OCI-LY7 (cell line): ENCODE measurements around the gene SMARCA2. TPM values are rescaled to one million over a fixed set of nuclear protein-coding genes. Genes with fewer than 3 reads are reported as not detected.

Experiments
- BruUV-seq: library from RNA; stranded (reverse); fragments of 400-500 nt; replicated peaks from 2 replicates; lab custom pipeline; 2021; lab: Mats Ljungman, UMichigan
- CTCF ChIA-PET: fragments of 300-600 bp; sonication (Branson Sonifier 250); formaldehyde crosslinking; loops from one replicate; lab custom pipeline; 2022; ENCODE audit warnings: antibody characterized with exemption; ENCODE audit not compliant: unreplicated experiment; lab: Charles Lee
- POLR2A ChIA-PET: fragments of 300-600 bp; sonication (Branson Sonifier 250); formaldehyde crosslinking; loops from one replicate; lab custom pipeline; 2022; ENCODE audit warnings: antibody characterized with exemption; lab: Charles Lee
- DNase-seq: peaks from one replicate; pipeline ENCODE4 v3.0.0-alpha.2; 2015; ENCODE audit warnings: low spot score
- H2AFZ ChIP-seq: fragments of 200-600 bp; sonication (generic), shearing (Covaris generic); 2 replicates; pipeline ENCODE4 v1.6.1; 2014; ENCODE audit warnings: mild to moderate bottlenecking, antibody characterized with exemption, low read length, moderate library complexity
- H3K27ac ChIP-seq: fragments of 200-600 bp; sonication (generic); 2 replicates; pipeline ENCODE4 v1.5.1; 2014; ENCODE audit warnings: mixed run types, low read depth, mild to moderate bottlenecking, moderate library complexity, low read length, inconsistent platforms; ENCODE audit not compliant: poor library complexity, severe bottlenecking
- H3K36me3 ChIP-seq: fragments of 200-600 bp; sonication (generic); 2 replicates; pipeline ENCODE4 v1.6.1; 2014; ENCODE audit warnings: mild to moderate bottlenecking, antibody characterized with exemption, low read length, moderate library complexity, mixed read lengths; ENCODE audit not compliant: insufficient read depth
- H3K4me1 ChIP-seq: fragments of 200-600 bp; sonication (generic); 2 replicates; pipeline ENCODE4 v1.5.1; 2014; ENCODE audit warnings: mild to moderate bottlenecking, low read length; ENCODE audit not compliant: insufficient read depth, poor library complexity, severe bottlenecking
- H3K4me2 ChIP-seq: fragments of 200-600 bp; sonication (generic); 2 replicates; pipeline ENCODE4 v1.6.1; 2014; ENCODE audit warnings: mild to moderate bottlenecking, low read length
- H3K4me3 ChIP-seq: fragments of 200-600 bp; sonication (generic); 2 replicates; pipeline ENCODE4 v1.5.1; 2014; ENCODE audit warnings: mild to moderate bottlenecking, low read depth, low read length; ENCODE audit not compliant: poor library complexity, severe bottlenecking
- H3K79me2 ChIP-seq: fragments of 200-600 bp; sonication (generic); 2 replicates; pipeline ENCODE4 v1.6.1; 2016; ENCODE audit warnings: low read depth, mild to moderate bottlenecking, low read length, moderate library complexity, mixed read lengths; ENCODE audit not compliant: insufficient read depth
- H3K9me2 ChIP-seq: fragments of 200-600 bp; sonication (generic); 2 replicates; pipeline ENCODE4 v1.6.1; 2016; ENCODE audit warnings: mild to moderate bottlenecking, low read length, mixed read lengths; ENCODE audit not compliant: insufficient read depth
- H3K9me3 ChIP-seq: fragments of 200-600 bp; sonication (generic); 2 replicates; pipeline ENCODE4 v1.6.1; 2014; ENCODE audit warnings: mild to moderate bottlenecking, mixed run types, low read length, mixed read lengths
- H4K20me1 ChIP-seq: fragments of 200-600 bp; sonication (generic); 2 replicates; pipeline ENCODE4 v1.6.1; 2014; ENCODE audit warnings: mild to moderate bottlenecking, antibody characterized with exemption, low read length, moderate library complexity, mixed read lengths; ENCODE audit not compliant: insufficient read depth
- EZH2phosphoT487 ChIP-seq: fragments of 200-600 bp; sonication (generic); IDR thresholded peaks from 2 replicates; pipeline ENCODE4 v1.6.1; 2018; ENCODE audit warnings: low read depth, borderline replicate concordance, mild to moderate bottlenecking, mixed run types, antibody characterized with exemption, low read length, moderate library complexity, mixed read lengths
- intact Hi-C: fragments of 100-400 bp; cut with micrococcal nuclease; formaldehyde crosslinking; loops from one replicate; pipeline ENCODE4 v1.10.0; 2022; ENCODE audit not compliant: unreplicated experiment
- total RNA-seq, 2 experiments: library from RNA; depleted of rRNA in 1 of 2; stranded (reverse); fragments of >200 nt in 1 of 2; shearing (Covaris generic) in 1 of 2; gene quantifications; 2 replicates each; pipeline ENCODE4 v1.2.3, GENCODE V29; 2014 to 2022
- TF ChIP-seq, protein P1 (sequence below): fragments of 200-600 bp; sonication (generic); conservative IDR thresholded peaks from 2 replicates; pipeline ENCODE4 v1.5.1; 2014; ENCODE audit warnings: mild to moderate bottlenecking, antibody characterized with exemption, low read length, moderate library complexity, mixed read lengths

SMARCA2 gene
- total RNA-seq, 2 experiments from 2014 or later, result 54.8 to 80.6 TPM

DNA sequence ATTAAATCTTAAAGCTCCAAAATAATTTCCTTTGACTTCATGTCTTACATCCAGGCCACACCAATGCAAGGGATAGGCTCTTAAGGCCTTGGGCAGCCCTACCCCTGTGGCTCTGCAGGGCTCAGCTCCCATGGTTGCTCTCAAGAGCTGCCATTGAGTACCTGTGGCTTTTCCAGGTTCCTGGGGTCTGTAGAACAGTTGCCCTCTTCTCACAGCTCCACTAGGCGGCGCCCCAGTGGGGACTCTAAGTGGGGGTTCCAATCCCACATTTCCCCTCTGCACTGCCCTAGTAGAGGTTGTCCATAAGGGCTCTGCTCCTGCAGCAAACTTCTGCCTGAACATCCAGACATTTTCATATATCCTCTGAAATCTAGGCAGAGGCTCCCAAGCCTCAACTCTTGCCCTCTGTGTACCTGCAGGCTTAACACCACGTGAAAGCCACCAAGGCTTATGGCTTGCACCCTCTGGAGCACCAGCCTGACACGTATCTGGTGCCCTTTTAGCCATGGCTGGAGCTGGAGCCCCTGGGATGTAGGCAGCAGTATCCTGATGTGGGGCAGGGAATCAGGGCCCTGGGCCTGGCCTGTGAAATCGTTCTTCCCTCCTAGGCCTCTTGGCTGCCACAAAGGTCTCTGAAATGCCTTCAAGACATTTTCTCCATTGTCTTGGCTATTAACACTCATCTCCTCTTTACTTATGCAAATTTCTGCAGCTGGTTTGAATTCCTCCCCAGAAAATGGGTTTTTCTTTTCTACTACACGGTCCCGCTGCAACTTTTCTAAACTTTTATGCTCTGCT, 185.1 kb downstream of the SMARCA2 start:
- Histone ChIP-seq H2AFZ (no peak overlapping the region), H3K9me3 (no peaks in the 10 kb centered on the region), H4K20me1 (no peaks in the 10 kb centered on the region), H3K27ac (no peak overlapping the region), H3K4me3 (no peak overlapping the region), H3K79me2 (no peaks in the 10 kb centered on the region), H3K4me2 (no peak overlapping the region), H3K36me3 (no peaks in the 10 kb centered on the region), H3K4me1 (no peaks in the 10 kb centered on the region), H3K9me2 (no peaks in the 10 kb centered on the region)
- DNase-seq, result no peak
- ChIA-PET POLR2A (interaction anchor here (0.5 kb wide), 1 partner anchor 23 kb away, joined by 4 read pairs; no protein-coding TSS in a partner anchor), CTCF (no interaction called here)
- intact Hi-C loops, result no loop called here
- TF ChIP-seq, protein P1, sequence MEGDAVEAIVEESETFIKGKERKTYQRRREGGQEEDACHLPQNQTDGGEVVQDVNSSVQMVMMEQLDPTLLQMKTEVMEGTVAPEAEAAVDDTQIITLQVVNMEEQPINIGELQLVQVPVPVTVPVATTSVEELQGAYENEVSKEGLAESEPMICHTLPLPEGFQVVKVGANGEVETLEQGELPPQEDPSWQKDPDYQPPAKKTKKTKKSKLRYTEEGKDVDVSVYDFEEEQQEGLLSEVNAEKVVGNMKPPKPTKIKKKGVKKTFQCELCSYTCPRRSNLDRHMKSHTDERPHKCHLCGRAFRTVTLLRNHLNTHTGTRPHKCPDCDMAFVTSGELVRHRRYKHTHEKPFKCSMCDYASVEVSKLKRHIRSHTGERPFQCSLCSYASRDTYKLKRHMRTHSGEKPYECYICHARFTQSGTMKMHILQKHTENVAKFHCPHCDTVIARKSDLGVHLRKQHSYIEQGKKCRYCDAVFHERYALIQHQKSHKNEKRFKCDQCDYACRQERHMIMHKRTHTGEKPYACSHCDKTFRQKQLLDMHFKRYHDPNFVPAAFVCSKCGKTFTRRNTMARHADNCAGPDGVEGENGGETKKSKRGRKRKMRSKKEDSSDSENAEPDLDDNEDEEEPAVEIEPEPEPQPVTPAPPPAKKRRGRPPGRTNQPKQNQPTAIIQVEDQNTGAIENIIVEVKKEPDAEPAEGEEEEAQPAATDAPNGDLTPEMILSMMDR, result peak; percentile 48
- no peak for TF ChIP-seq EZH2phosphoT487
- BruUV-seq, result no TSS peak

DNA sequence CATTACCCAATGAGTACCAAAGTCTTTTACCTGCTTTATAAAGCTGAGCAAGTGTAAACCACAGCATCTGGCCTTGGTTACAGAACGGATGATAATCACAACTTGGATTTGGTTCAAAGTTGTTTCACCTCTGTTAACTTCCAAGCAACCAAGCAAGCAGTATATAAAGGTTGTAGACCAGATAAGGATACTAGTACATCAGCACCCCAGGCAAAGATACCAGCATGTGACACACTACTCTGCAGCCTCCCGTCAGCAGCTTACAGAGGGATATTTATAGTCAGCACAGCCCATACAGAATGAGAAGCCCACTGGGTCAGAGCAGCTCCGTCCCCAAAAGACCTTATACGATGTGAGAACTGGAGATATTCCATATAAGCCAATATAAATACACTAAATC, 193.3 kb downstream of the SMARCA2 start:
- Histone ChIP-seq H3K27ac (no peak overlapping the region), H2AFZ (no peak overlapping the region), H3K36me3 (no peaks in the 10 kb centered on the region), H3K4me1 (no peaks in the 10 kb centered on the region), H3K79me2 (no peaks in the 10 kb centered on the region), H3K9me2 (no peaks in the 10 kb centered on the region), H4K20me1 (no peaks in the 10 kb centered on the region), H3K4me3 (no peak overlapping the region), H3K9me3 (no peaks in the 10 kb centered on the region), H3K4me2 (no peak overlapping the region)
- no peak for DNase-seq
- intact Hi-C loops, result no loop called here
- POLR2A ChIA-PET, result no interaction called here
- TF ChIP-seq, protein P1, result no peak
- TF ChIP-seq EZH2phosphoT487, result no peak
- no TSS peak for BruUV-seq
- CTCF ChIA-PET, result no interaction called here

DNA sequence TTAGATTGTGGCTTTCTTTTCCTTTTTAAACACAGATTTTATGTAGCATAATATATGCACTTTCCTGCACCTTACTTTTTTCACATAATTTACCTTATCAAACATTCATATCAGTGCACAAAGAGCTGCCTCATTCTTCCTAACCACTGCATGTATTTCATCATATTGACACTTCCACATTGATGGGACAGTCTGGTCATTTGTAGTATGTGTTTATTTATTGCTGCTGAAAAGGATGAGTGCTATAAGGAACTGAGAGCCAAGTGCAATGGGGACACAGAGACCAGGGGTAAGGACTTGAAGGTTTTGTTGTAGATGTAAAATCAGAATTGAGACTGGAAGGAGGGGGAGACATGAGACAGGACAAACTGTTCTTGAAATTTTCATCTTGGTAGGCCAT, 193.8 kb downstream of the SMARCA2 start:
- no peak for TF ChIP-seq EZH2phosphoT487
- no peak overlapping the region for H3K4me3 ChIP-seq
- intact Hi-C loops, result no loop called here
- H3K4me1 ChIP-seq, result no peaks in the 10 kb centered on the region
- POLR2A ChIA-PET, result interaction anchor here (0.7 kb wide), 1 partner anchor 226 kb away, joined by 3 read pairs; no protein-coding TSS in a partner anchor
- BruUV-seq, result no TSS peak
- no peaks in the 10 kb centered on the region for H3K9me3 ChIP-seq
- no peaks in the 10 kb centered on the region for H3K36me3 ChIP-seq
- H2AFZ ChIP-seq, result 0 out of 2 replicates have a peak overlapping the region, but pooled peaks have one; percentile 24
- no peaks in the 10 kb centered on the region for H3K9me2 ChIP-seq
- no peak for DNase-seq
- no peaks in the 10 kb centered on the region for H3K79me2 ChIP-seq
- no peaks in the 10 kb centered on the region for H4K20me1 ChIP-seq
- H3K27ac ChIP-seq, result no peak overlapping the region
- CTCF ChIA-PET, result interaction anchor here (0.5 kb wide), 1 partner anchor 49 kb away, joined by 3 read pairs; no protein-coding TSS in a partner anchor
- no peak overlapping the region for H3K4me2 ChIP-seq
